Common myeloid progenitor, CD34-positive (primary cell): ENCODE measurements around the gene LHB.
"Not testable (repeated sequence)": the region's sequence is repeated elsewhere in the genome, so short reads cannot be mapped to it uniquely, and the experiment has no call there.

Experiments used
- CTCF ChIA-PET: fragments of 350-600 bp; sonication (Branson Sonifier 250); formaldehyde crosslinking; loops from one replicate; lab custom pipeline; 2021; ENCODE audit warnings: antibody characterized with exemption; lab: Charles Lee
- POLR2A ChIA-PET: fragments of 350-600 bp; sonication (Branson Sonifier 250); formaldehyde crosslinking; loops from one replicate; lab custom pipeline; 2021; ENCODE audit warnings: antibody characterized with exemption; lab: Charles Lee
- DNase-seq, 3 donors: peaks; one replicate each; pipeline versions ENCODE4 v3.0.0 to v3.0.0-alpha.2; 2013
- H3K27ac ChIP-seq, 2 experiments: 1 replicate in 1 of 2; 2 replicates in 1 of 2; pipeline ENCODE4 v1.7.0; 2013; ENCODE audit warnings: inconsistent platforms in 2 of 2, low read length in 2 of 2, mild to moderate bottlenecking in 2 of 2, low read depth in 1 of 2, moderate library complexity in 1 of 2; ENCODE audit not compliant: severe bottlenecking in 2 of 2, insufficient read depth in 1 of 2, poor library complexity in 1 of 2
- H3K27me3 ChIP-seq, 5 experiments: replicated peaks in 2 of 5; 1 replicate in 3 of 5; 2 replicates in 2 of 5; pipeline versions ENCODE4 v1.6.1 to v1.7.0; 2013; ENCODE audit warnings: low read length in 4 of 5, mild to moderate bottlenecking in 2 of 5, moderate library complexity in 2 of 5, inconsistent platforms in 1 of 5; ENCODE audit not compliant: insufficient read depth in 5 of 5, control insufficient read depth in 4 of 5
- H3K36me3 ChIP-seq, 4 experiments: 1 replicate in 2 of 4; 2 replicates in 2 of 4; pipeline versions ENCODE4 v1.6.1 to v1.7.0; 2013; ENCODE audit warnings: low read length in 3 of 4, control low read depth in 1 of 4, mild to moderate bottlenecking in 1 of 4; ENCODE audit not compliant: control insufficient read depth in 4 of 4, insufficient read depth in 4 of 4
- H3K4me1 ChIP-seq, 4 experiments: 1 replicate in 3 of 4; 2 replicates in 1 of 4; pipeline versions ENCODE4 v1.6.1 to v1.7.1; 2013; ENCODE audit warnings: low read length in 3 of 4, mild to moderate bottlenecking in 3 of 4, control low read depth in 1 of 4, inconsistent platforms in 1 of 4, moderate library complexity in 1 of 4; ENCODE audit not compliant: control insufficient read depth in 4 of 4, insufficient read depth in 4 of 4; ENCODE audit errors: control extremely low read depth in 1 of 4
- H3K4me3 ChIP-seq, 7 experiments: 1 replicate in 4 of 7; 2 replicates in 3 of 7; pipeline versions ENCODE4 v1.5.1 to v1.7.0; 2013; ENCODE audit warnings: mild to moderate bottlenecking in 7 of 7, low read length in 6 of 7, moderate library complexity in 6 of 7, inconsistent platforms in 2 of 7, low read depth in 2 of 7, control low read depth in 1 of 7; ENCODE audit not compliant: insufficient read depth in 4 of 7, control insufficient read depth in 1 of 7; ENCODE audit errors: extremely low read depth in 1 of 7
- H3K9me3 ChIP-seq, 5 experiments: 1 replicate in 4 of 5; 2 replicates in 1 of 5; pipeline versions ENCODE4 v1.6.1 to v1.7.1; 2013; ENCODE audit warnings: low read length in 4 of 5, mild to moderate bottlenecking in 2 of 5, inconsistent platforms in 1 of 5, low read depth in 1 of 5, moderate library complexity in 1 of 5; ENCODE audit not compliant: control insufficient read depth in 4 of 5, insufficient read depth in 2 of 5; ENCODE audit errors: control extremely low read depth in 1 of 5
- WGBS: methylation state at CpG from one replicate; pipeline ENCODE4 v1.1.5; 2013; ENCODE audit not compliant: insufficient coverage; 5-methylcytosine and 5-hydroxymethylcytosine counted together

LHB gene

DNA sequence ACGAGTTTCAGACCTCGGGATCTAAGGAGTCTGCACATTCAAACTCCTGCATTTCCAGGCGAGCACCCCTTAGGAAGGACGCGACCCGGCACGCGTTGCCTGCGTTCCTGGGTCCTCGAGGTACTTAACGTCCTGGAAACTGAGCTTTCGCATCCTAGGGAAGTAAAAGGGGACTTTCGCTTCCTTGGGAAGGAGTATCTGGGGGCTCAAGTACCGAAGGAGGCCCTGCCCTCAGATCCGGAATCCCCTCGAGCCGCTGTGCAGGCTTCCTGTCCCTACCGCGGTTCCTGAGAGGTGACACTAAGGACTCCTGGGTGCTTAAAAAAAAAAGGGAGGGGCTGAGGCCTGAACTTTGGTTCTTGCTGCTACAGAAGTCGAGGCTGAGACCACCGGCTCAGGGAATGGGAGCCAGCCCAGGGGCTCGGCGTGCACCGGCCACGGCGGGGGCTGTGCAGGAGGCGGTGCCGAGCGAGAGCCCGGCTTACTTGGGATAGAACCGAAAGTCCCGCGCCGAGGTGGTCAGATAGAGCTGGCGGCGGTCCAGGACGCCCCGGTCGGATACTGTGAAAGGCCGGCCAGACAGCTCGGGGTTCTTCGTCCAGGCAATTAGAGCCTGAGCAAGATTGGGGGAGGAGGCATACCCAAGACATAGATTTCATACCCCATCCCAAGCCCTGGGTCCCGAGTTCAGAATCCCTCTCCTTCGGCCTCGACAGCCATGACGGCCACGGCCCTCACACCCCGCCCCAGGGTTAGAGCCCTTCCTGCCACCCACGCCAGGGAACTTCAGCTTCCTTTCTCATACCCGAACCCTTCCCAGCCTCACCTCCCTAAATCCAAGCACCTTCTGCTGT is 1.7 kb upstream of the LHB start:
- Histone ChIP-seq H3K4me3 (peak overlapping the region in 6 of 7 experiments; percentile 42 to 73 (median 56)), H3K4me1 (peaks cover 0 to 24% (median 22%) of the 10 kb centered on the region in 4 experiments), H3K27me3 (peaks cover 0 to 43% (median 9%) of the 10 kb centered on the region in 5 experiments), H3K36me3 (peaks cover 3 to 27% (median 19%) of the 10 kb centered on the region in 4 experiments)
- DNase-seq: peak in 2 of 3 donors; percentile 54 to 62
- 11% methylated on average over 42 of the region's 50 CpGs for WGBS
- H3K27ac ChIP-seq, POLR2A ChIA-PET, H3K9me3 ChIP-seq: not testable (repeated sequence)
- CTCF ChIA-PET: interaction anchor here (1.2 to 3.5 kb wide), 7 partner anchors 9 to 55 kb away, joined by 3 to 10 read pairs (median 3); partner anchors contain the start of genes GYS1, KCNA7 and RUVBL2

DNA sequence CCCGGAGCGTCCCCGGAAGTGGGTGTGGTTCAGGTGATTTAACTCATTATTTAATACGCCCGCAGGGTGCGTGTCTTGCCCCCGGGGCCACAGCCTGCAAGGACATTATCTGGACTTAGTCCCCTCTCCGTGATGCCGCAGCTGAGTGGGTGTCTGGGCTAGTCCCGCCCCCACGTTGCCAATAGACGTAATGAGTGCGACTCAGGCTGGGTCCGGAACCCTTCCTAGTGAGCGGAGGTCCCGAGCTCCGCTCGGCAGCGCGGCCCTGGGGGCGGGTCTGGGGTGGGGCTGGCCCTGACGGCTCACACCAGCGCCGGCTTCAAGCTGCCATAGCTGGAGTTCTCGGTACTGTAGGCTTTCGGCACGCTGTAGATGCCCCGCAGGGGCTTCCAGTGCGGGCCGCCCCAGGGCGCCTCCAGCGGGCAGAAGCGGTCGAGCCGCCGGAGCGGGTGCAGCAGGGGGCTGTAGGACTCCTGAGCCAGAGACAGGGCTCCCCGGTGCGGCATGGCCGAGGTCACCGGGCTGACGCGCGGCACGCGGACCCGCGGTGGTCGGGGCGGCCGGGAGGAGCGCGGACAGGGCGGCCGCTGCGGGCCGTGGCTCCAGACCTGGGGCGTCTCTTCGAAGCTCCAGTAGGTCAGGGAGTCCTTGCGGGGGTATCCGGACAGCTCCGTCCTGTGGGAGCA is 918 bp upstream of the LHB start:
- POLR2A ChIA-PET: no interaction called here
- H3K9me3 ChIP-seq: no peaks in the 10 kb centered on the region
- H3K4me1 ChIP-seq: peaks cover 0 to 24% (median 22%) of the 10 kb centered on the region in 4 experiments
- H3K4me3 ChIP-seq: peak overlapping the region; percentile 4 to 73 (median 56)
- peak; percentile 63 to 83 (median 81) for DNase-seq
- under 1% methylated on average over 45 of the region's 62 CpGs for WGBS
- CTCF ChIA-PET: interaction anchor here (1.0 to 3.5 kb wide), 6 partner anchors 8 to 43 kb away, joined by 3 to 10 read pairs (median 3); no protein-coding TSS in a partner anchor
- H3K36me3 ChIP-seq: peaks cover 3 to 31% (median 21%) of the 10 kb centered on the region in 4 experiments
- H3K27me3 ChIP-seq: peaks cover 0 to 43% (median 9%) of the 10 kb centered on the region in 5 experiments
- H3K27ac ChIP-seq: no peak overlapping the region

DNA sequence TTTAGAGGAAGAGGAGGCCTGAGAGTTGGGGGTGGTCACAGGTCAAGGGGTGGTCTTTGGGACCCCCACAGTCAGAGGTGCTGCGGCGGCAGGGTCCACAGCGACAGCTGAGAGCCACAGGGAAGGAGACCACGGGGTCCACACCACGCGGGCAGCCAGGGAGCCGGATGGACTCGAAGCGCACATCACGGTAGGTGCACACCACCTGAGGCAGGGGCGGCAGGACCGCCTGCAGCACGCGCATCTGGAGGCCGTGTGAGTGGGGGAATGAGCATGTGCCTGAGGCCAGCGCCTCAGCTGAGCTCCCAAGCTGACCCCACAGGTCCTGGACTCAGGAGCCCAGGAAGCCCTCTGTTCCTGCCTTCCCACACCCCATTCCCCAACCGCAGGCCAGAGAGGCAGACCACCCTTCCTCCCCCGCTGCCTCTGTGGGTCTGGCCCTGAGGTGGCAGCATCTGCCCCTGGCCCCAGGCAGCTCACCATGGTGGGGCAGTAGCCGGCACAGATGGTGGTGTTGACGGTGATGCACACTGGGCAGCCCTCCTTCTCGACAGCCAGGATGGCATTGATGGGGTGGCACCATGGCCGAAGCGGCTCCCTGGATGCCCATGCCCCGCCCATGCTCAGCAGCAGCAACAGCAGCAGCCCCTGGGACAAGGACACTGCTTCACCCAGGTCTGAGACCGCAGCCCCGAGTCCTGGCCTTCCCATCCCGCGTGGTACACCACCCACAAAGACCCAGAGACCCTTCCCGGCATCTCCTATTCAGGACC is 638 bp downstream of the LHB start:
- H3K4me3 ChIP-seq: no peak overlapping the region
- DNase-seq: no peak
- ChIA-PET POLR2A (no interaction called here), CTCF (no interaction called here)
- H3K4me1 ChIP-seq: peaks cover 0 to 24% (median 22%) of the 10 kb centered on the region in 4 experiments
- no peak overlapping the region for H3K27ac ChIP-seq
- H3K36me3 ChIP-seq: peaks cover 4 to 47% (median 36%) of the 10 kb centered on the region in 4 experiments
- H3K27me3 ChIP-seq: peaks cover 0 to 35% (median 7%) of the 10 kb centered on the region in 5 experiments
- 99% methylated on average over 18 of the region's 29 CpGs for WGBS
- no peaks in the 10 kb centered on the region for H3K9me3 ChIP-seq

DNA sequence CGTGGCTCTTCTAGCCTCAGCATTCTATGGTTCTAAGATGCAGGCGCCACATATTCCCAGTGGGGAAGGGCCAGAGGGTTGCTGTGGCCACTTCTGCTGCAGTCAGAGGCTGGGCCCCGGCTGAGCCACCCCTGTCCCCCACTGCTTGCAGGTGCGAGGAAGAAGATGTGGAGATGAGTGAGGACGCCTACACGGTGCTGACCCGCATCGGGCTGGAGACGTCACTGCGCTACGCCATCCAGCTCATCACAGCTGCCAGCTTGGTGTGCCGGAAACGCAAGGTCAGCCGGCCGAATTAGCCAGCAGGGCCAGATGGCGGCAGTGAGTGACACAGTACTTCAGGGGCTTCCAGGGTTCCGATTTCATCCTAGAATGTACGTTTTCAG is 2.0 kb downstream of the LHB start:
- ChIA-PET POLR2A (no interaction called here), CTCF (interaction anchor here (1.8 kb wide), 1 partner anchor 15 kb away, joined by 7 read pairs; no protein-coding TSS in a partner anchor)
- peaks cover 4 to 61% (median 47%) of the 10 kb centered on the region in 4 experiments for H3K36me3 ChIP-seq

DNA sequence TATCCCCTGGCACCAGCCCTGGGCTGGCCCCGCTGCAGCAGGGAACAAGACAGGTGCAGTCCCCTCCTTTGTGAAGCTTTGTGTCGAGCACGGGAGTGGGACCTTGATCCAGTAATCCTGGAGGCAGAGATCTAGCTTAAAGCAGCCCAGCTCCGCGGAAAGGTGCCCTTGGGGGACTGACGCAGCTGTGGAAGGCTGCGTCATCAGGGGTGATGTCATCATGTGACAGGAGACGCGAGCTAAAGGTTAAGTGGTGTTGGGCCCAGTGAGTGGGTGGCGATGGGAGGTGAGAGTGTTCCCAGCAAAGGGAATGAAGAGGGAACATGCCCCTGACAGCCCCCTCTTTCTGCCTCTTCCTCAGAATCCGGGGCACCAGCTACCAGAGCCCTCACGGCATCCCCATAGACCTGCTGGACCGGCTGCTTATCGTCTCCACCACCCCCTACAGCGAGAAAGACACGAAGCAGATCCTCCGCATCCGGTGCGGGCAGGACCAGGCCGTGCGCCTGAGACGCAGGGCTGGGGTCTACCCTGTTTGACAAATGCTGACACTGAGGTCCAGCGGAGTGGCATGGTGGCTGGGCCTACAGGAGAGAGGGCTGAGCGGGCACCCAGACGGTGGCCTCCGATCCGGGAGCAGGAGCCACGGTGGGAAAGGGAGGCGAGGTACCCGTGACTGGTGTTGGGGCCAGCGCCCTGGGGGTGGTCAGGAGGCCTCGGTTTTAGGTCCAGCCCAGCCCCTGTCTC is 2.6 kb downstream of the LHB start:
- 97% methylated on average over 28 of the region's 32 CpGs for WGBS
- Histone ChIP-seq H3K4me3 (no peak overlapping the region), H3K9me3 (no peaks in the 10 kb centered on the region), H3K36me3 (peaks cover 7 to 67% (median 53%) of the 10 kb centered on the region in 4 experiments), H3K27me3 (peaks cover 0 to 15% (median 4%) of the 10 kb centered on the region in 5 experiments), H3K27ac (no peak overlapping the region), H3K4me1 (peaks cover 0 to 20% (median 19%) of the 10 kb centered on the region in 4 experiments)
- ChIA-PET CTCF (interaction anchor here (1.0 to 2.3 kb wide), 3 partner anchors 9 to 16 kb away, joined by 3 to 7 read pairs (median 6); no protein-coding TSS in a partner anchor), POLR2A (no interaction called here)
- DNase-seq: no peak

More for the DNA sequence above, 2.0 kb downstream of the LHB start:
- Histone ChIP-seq H3K4me3 (no peak overlapping the region), H3K27ac (no peak overlapping the region), H3K27me3 (peaks cover 0 to 21% (median 4%) of the 10 kb centered on the region in 5 experiments), H3K9me3 (no peaks in the 10 kb centered on the region), H3K4me1 (peaks cover 0 to 24% (median 22%) of the 10 kb centered on the region in 4 experiments)
- WGBS: 96% methylated on average over 18 of the region's 18 CpGs
- no peak for DNase-seq

DNA sequence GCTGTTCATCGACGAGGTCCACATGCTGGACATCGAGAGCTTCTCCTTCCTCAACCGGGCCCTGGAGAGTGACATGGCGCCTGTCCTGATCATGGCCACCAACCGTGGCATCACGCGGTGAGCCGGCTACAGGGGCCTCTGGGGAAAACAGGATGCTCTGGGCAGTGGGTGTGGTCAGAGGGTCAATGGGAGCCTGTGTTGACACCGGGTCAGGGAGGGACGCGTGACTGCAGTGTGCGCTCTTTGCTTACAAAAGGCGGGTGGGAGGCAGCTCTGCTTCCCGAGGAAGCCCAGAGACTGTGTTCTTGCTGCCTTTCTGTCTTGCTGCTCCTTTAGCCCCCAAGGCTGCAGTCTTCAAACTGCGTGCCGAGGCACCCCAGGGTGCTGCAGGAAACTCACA is 5.7 kb downstream of the LHB start:
- Histone ChIP-seq H3K27ac (no peak overlapping the region), H3K27me3 (no peaks in the 10 kb centered on the region), H3K4me1 (no peaks in the 10 kb centered on the region), H3K4me3 (no peak overlapping the region), H3K36me3 (peaks cover 12 to 79% (median 60%) of the 10 kb centered on the region in 4 experiments), H3K9me3 (no peaks in the 10 kb centered on the region)
- CTCF ChIA-PET: interaction anchor here (4.3 kb wide), 1 partner anchor 11 kb away, joined by 15 read pairs; no protein-coding TSS in a partner anchor
- 92% methylated on average over 13 of the region's 17 CpGs for WGBS
- POLR2A ChIA-PET: no interaction called here
- DNase-seq: no peak
